KMS-11 (cell line): ENCODE results near the gene STX16.

Experiments
- H2AFZ ChIP-seq: fragments of 200-600 bp; sonication (generic); 2 replicates; pipeline ENCODE4 v1.6.1; 2016; ENCODE audit warnings: antibody characterized with exemption, mixed run types, low read depth
- H3K27ac ChIP-seq: fragments of 200-600 bp; sonication (generic); 2 replicates; pipeline ENCODE4 v1.6.1; 2016; ENCODE audit warnings: mild to moderate bottlenecking, mixed run types
- H3K27me3 ChIP-seq: fragments of 200-600 bp; sonication (generic); 2 replicates; pipeline ENCODE4 v1.6.1; 2017; ENCODE audit warnings: mild to moderate bottlenecking, low read depth, mixed run types, moderate library complexity; ENCODE audit not compliant: insufficient read depth
- H3K36me3 ChIP-seq: fragments of 200-600 bp; sonication (generic); 2 replicates; pipeline ENCODE4 v1.6.1; 2017; ENCODE audit warnings: mild to moderate bottlenecking, mixed run types; ENCODE audit not compliant: insufficient read depth
- H3K4me1 ChIP-seq: fragments of 200-600 bp; sonication (generic); 2 replicates; pipeline ENCODE4 v1.6.1; 2016; ENCODE audit warnings: mild to moderate bottlenecking, low read depth, mixed run types; ENCODE audit not compliant: poor library complexity, severe bottlenecking
- H3K4me2 ChIP-seq: fragments of 200-600 bp; sonication (generic); 2 replicates; pipeline ENCODE4 v1.7.0; 2016; ENCODE audit warnings: mild to moderate bottlenecking, mixed run types
- H3K4me3 ChIP-seq: fragments of 200-600 bp; sonication (generic); IDR thresholded peaks from 2 replicates; pipeline ENCODE4 v1.6.1; 2017; ENCODE audit warnings: low read depth, low read length, mixed read lengths; ENCODE audit not compliant: insufficient read depth
- H3K79me2 ChIP-seq: fragments of 200-600 bp; sonication (generic); 2 replicates; pipeline ENCODE4 v1.6.1; 2016; ENCODE audit warnings: low read depth, mixed run types; ENCODE audit not compliant: insufficient read depth
- H3K9ac ChIP-seq: fragments of 200-600 bp; sonication (generic); 2 replicates; pipeline ENCODE4 v1.6.1; 2016; ENCODE audit warnings: mild to moderate bottlenecking, mixed run types
- H4K20me1 ChIP-seq: fragments of 200-600 bp; sonication (generic); 2 replicates; pipeline ENCODE4 v1.6.1; 2016; ENCODE audit warnings: mild to moderate bottlenecking, mixed run types; ENCODE audit not compliant: insufficient read depth
- TF ChIP-seq, protein P1 (sequence below): fragments of 200-600 bp; sonication (generic); conservative IDR thresholded peaks from 2 replicates; pipeline ENCODE4 v1.6.1; 2017; ENCODE audit warnings: low read depth, mild to moderate bottlenecking, antibody characterized with exemption, low read length, moderate library complexity, mixed read lengths

Gene STX16

GRCh38 chr20:58650181-58650775 lies 805 bp upstream of the STX16 start:
- peaks cover 44% of the 10 kb centered on the region for H3K79me2 ChIP-seq
- H3K4me1 ChIP-seq: peaks cover 26% of the 10 kb centered on the region
- H3K4me3 ChIP-seq: no peak overlapping the region
- peak overlapping the region; percentile 81 for H3K4me2 ChIP-seq
- no peaks in the 10 kb centered on the region for H3K36me3 ChIP-seq
- peak overlapping the region; percentile 89 for H2AFZ ChIP-seq
- TF ChIP-seq, protein P1, sequence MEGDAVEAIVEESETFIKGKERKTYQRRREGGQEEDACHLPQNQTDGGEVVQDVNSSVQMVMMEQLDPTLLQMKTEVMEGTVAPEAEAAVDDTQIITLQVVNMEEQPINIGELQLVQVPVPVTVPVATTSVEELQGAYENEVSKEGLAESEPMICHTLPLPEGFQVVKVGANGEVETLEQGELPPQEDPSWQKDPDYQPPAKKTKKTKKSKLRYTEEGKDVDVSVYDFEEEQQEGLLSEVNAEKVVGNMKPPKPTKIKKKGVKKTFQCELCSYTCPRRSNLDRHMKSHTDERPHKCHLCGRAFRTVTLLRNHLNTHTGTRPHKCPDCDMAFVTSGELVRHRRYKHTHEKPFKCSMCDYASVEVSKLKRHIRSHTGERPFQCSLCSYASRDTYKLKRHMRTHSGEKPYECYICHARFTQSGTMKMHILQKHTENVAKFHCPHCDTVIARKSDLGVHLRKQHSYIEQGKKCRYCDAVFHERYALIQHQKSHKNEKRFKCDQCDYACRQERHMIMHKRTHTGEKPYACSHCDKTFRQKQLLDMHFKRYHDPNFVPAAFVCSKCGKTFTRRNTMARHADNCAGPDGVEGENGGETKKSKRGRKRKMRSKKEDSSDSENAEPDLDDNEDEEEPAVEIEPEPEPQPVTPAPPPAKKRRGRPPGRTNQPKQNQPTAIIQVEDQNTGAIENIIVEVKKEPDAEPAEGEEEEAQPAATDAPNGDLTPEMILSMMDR: no peak; the same call in 1 of the 2 replicates
- H3K27me3 ChIP-seq: no peaks in the 10 kb centered on the region
- peak overlapping the region; percentile 82 for H3K9ac ChIP-seq
- peak overlapping the region; percentile 60 for H3K27ac ChIP-seq
- no peaks in the 10 kb centered on the region; the same call in 1 of the 2 replicates for H4K20me1 ChIP-seq

- Histone ChIP-seq H2AFZ (peak overlapping the region; percentile 89), H3K79me2 (peaks cover 56% of the 10 kb centered on the region)
Observed at GRCh38 chr20:58651559-58651945, 469 bp downstream of the STX16 start.

GRCh38 chr20:58651946-58652605 lies 993 bp downstream of the STX16 start:
- no peaks in the 10 kb centered on the region; the same call in 1 of the 2 replicates for H4K20me1 ChIP-seq
- H3K4me3 ChIP-seq: no peak overlapping the region
- H3K27ac ChIP-seq: peak overlapping the region; percentile 54
- H3K36me3 ChIP-seq: no peaks in the 10 kb centered on the region
- H2AFZ ChIP-seq: peak overlapping the region; percentile 89; the same call in 1 of the 2 replicates
- TF ChIP-seq, protein P1: no peak
- H3K27me3 ChIP-seq: no peaks in the 10 kb centered on the region
- peaks cover 62% of the 10 kb centered on the region for H3K79me2 ChIP-seq
- H3K4me1 ChIP-seq: peaks cover 26% of the 10 kb centered on the region
- H3K9ac ChIP-seq: peak overlapping the region; percentile 82
- peak overlapping the region; percentile 81 for H3K4me2 ChIP-seq

More at GRCh38 chr20:58651559-58651945, 469 bp downstream of the STX16 start:
- Histone ChIP-seq H3K36me3 (no peaks in the 10 kb centered on the region), H3K27ac (peak overlapping the region; percentile 54), H3K4me2 (peak overlapping the region; percentile 81), H4K20me1 (no peaks in the 10 kb centered on the region; the same call in 1 of the 2 replicates), H3K4me3 (no peak overlapping the region), H3K27me3 (no peaks in the 10 kb centered on the region), H3K4me1 (peaks cover 26% of the 10 kb centered on the region), H3K9ac (peak overlapping the region; percentile 82)
- TF ChIP-seq, protein P1: no peak

- Histone ChIP-seq H3K4me2 (peak overlapping the region; percentile 81), H3K4me1 (peaks cover 26% of the 10 kb centered on the region), H4K20me1 (no peaks in the 10 kb centered on the region; the same call in 1 of the 2 replicates), H3K36me3 (no peaks in the 10 kb centered on the region), H3K27ac (peak overlapping the region; percentile 54; the same call in 1 of the 2 replicates), H3K27me3 (no peaks in the 10 kb centered on the region), H3K9ac (peak overlapping the region; percentile 82; the same call in 1 of the 2 replicates), H3K79me2 (peaks cover 68% of the 10 kb centered on the region), H2AFZ (peak overlapping the region; percentile 89; the same call in 1 of the 2 replicates), H3K4me3 (no peak overlapping the region)
- TF ChIP-seq, protein P1: no peak
Observed at GRCh38 chr20:58652606-58653294, 1.7 kb downstream of the STX16 start.
